Measurements from ENCODE around the gene BIRC3.
"Not testable (repeated sequence)": the region's sequence is repeated elsewhere in the genome, so short reads cannot be mapped to it uniquely, and the experiment has no call there.

Gene BIRC3

DNA sequence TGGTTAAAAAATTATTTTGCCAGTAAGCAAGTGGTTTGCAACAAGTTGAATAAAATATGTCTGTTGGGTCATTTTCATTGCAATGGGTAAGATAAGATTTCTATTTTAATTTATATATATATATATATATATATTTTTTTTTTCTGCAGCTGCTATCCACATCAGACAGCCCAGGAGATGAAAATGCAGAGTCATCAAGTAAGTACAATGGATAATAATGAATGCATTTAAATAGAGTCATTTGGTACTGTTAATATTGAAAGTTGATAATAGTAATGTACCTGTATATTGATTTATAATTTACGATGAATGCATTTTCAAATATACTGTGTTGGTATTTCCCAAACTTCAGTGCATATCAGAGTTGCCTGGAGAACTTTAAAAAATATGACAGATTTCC, 11.5 kb downstream of the BIRC3 start:
- Histone ChIP-seq H3K4me1 (no peaks in the 10 kb centered on the region), H3K9ac (no peak overlapping the region), H3K36me3 (peaks cover 0 to 60% (median 0%) of the 10 kb centered on the region in 11 experiments; a peak in 4 of 22 replicates), H3K9me3 (replicated peaks in 1 of 11) (no peaks in the 10 kb centered on the region), H3K27ac (no peak overlapping the region), H3K27me3 (no peaks in the 10 kb centered on the region), H3K4me2 (no peak overlapping the region), H3K4me3 (no peak overlapping the region), H4K20me1 (no peaks in the 10 kb centered on the region)
- TF ChIP-seq Cebpa-rat (IDR thresholded peaks at IDR 0.05), result no peak

DNA sequence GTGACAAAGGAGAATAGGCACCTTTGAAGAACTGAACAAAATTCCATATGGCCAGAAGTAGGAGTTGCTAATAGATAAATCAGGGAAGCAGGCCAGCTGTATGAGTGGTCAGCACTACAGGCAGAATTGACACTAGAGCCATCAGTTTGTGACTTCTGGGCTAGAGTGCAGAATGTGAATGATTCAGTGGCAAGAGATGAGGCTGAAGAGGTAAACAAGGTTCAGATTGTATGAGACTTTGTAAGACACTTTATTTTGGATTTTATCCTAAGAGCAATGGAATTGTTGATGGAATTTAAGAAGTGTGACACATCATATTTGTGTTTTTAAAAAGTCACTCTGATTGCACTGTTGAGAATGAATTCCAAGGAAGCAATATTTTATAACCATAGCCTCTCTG, 12.9 kb downstream of the BIRC3 start:
- H3K27ac ChIP-seq, result no peak overlapping the region
- H3K9me3 ChIP-seq (replicated peaks in 1 of 11), result no peaks in the 10 kb centered on the region
- no peak for TF ChIP-seq Cebpa-rat (IDR thresholded peaks at IDR 0.05)
- H3K4me1 ChIP-seq, result no peaks in the 10 kb centered on the region
- no peaks in the 10 kb centered on the region for H4K20me1 ChIP-seq
- H3K4me2 ChIP-seq, result no peak overlapping the region
- H3K9ac ChIP-seq, result no peak overlapping the region
- H3K4me3 ChIP-seq, result no peak overlapping the region
- H3K36me3 ChIP-seq, result peaks cover 0 to 60% (median 0%) of the 10 kb centered on the region in 11 experiments; a peak in 4 of 22 replicates
- no peaks in the 10 kb centered on the region for H3K27me3 ChIP-seq

DNA sequence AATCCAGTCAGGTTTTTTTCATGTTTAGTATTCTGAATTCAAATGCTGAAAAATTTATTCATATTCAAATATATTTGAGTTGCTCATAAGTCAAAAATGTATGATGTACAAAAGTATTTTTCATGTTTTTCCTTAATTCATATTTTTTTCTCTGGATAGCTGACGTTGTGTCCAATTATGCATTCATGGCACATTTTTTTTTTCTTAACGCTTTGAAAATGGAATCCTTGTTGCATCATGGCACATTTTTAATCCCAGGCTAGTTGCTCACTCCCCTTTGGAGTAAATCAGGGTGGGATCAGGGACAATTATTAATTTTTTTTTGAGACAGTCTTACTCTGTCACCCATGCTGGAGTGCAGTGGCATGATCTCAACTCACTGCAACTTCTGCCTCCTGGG, 14.1 kb downstream of the BIRC3 start:
- Histone ChIP-seq H3K27me3 (no peaks in the 10 kb centered on the region), H3K4me1 (no peaks in the 10 kb centered on the region), H3K9ac (no peak overlapping the region), H3K36me3 (peaks cover 0 to 60% (median 0%) of the 10 kb centered on the region in 11 experiments; a peak in 4 of 22 replicates), H3K27ac (no peak overlapping the region), H3K9me3 (replicated peaks in 1 of 11) (no peaks in the 10 kb centered on the region), H4K20me1 (no peaks in the 10 kb centered on the region), H3K4me2 (no peak overlapping the region), H3K4me3 (no peak overlapping the region)
- no peak for TF ChIP-seq Cebpa-rat (IDR thresholded peaks at IDR 0.05)

DNA sequence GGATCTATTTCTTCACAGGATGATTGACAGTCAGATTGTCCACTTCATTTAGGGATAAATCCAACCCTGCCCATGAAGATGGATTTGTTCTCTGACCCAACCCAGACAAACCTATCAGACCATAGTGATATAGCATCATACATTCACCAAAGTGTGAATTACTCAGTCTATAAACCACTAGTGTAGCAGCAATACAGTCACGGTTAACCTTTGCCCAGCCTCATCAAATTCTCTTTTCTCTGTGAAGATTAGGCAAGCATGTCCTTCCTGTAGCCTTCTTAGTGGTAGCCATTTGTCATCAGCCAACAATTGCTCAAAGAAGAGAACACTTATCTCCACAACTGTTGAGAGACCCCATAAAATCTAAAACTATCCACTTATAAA, 15.3 kb downstream of the BIRC3 start:
- H3K4me1 ChIP-seq, result no peaks in the 10 kb centered on the region
- H3K9me3 ChIP-seq (replicated peaks in 1 of 11), result no peaks in the 10 kb centered on the region
- H3K27ac ChIP-seq, result no peak overlapping the region
- no peak overlapping the region for H3K9ac ChIP-seq
- no peak overlapping the region for H3K4me2 ChIP-seq
- no peak overlapping the region for H3K4me3 ChIP-seq
- no peaks in the 10 kb centered on the region for H4K20me1 ChIP-seq
- peaks cover 0 to 58% (median 0%) of the 10 kb centered on the region in 11 experiments; a peak in 4 of 22 replicates for H3K36me3 ChIP-seq
- H3K27me3 ChIP-seq, result no peaks in the 10 kb centered on the region
- TF ChIP-seq Cebpa-rat (IDR thresholded peaks at IDR 0.05), result no peak

DNA sequence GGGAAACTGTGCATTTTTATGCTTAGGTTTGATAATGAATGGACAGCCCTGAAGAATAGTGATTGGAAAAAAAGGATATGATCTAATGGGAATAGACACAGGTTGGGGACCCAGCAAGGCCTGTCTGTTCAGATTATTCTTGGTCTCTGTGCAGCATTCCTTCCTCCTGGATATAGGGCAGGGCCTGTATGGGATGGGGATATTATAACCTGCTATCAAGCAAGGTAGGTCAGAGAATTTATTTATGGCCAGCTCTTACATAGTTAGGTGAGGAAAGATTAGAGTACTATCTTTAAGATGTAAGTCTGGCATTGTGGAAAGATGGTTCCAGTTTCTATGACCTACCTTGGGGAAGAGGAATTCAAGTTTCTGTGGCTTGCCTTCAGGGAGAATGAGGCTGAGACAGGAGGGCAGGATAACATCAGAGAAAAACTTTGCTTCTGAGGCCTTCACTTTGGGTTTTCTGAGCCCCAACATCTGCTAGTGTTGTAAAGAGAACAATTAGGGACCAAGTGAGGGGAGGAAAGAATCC, 21.3 kb downstream of the BIRC3 start:
- no peak overlapping the region for H3K27ac ChIP-seq
- no peak for TF ChIP-seq Cebpa-rat (IDR thresholded peaks at IDR 0.05)

DNA sequence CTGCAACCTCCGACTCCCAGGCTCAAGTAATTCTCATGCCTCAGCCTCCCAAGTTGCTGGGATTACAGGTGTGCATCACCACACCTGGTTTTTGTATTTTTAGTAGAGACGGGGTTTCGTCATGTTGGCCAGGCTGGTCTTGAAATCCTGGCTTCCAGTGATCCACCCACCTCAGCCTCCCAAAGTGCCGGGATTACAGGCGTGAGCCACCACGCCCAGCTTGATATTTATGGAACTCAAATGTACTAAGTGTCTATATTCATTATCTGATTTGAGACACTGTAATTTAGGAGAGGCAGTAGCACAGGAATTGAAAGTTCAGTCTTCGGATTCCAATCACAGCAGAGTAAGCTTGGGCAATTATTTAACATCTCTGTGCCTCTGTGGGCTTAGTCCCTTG, 24.0 kb downstream of the BIRC3 start:
- H3K9me3 ChIP-seq (replicated peaks in 1 of 11); H3K4me3 ChIP-seq; H4K20me1 ChIP-seq; H3K27ac ChIP-seq; H3K27me3 ChIP-seq; H3K4me2 ChIP-seq; H3K9ac ChIP-seq: not testable (repeated sequence)
- peaks cover 0 to 13% (median 0%) of the 10 kb centered on the region in 11 experiments; a peak in 2 of 22 replicates for H3K36me3 ChIP-seq
- H3K4me1 ChIP-seq, result peaks cover 10 to 28% (median 19%) of the 10 kb centered on the region in 10 experiments

More for the DNA sequence above, 21.3 kb downstream of the BIRC3 start:
- peaks cover 0 to under 1% (median 0%) of the 10 kb centered on the region in 10 experiments; a peak in 2 of 20 replicates for H3K4me1 ChIP-seq
- H3K27me3 ChIP-seq, result no peaks in the 10 kb centered on the region
- H3K4me3 ChIP-seq, result no peak overlapping the region
- peaks cover 0 to 16% (median 0%) of the 10 kb centered on the region in 11 experiments; a peak in 2 of 22 replicates for H3K36me3 ChIP-seq
- H3K4me2 ChIP-seq, result no peak overlapping the region
- H3K9ac ChIP-seq, result no peak overlapping the region
- H4K20me1 ChIP-seq, result no peaks in the 10 kb centered on the region
- no peaks in the 10 kb centered on the region for H3K9me3 ChIP-seq (replicated peaks in 1 of 11)

DNA sequence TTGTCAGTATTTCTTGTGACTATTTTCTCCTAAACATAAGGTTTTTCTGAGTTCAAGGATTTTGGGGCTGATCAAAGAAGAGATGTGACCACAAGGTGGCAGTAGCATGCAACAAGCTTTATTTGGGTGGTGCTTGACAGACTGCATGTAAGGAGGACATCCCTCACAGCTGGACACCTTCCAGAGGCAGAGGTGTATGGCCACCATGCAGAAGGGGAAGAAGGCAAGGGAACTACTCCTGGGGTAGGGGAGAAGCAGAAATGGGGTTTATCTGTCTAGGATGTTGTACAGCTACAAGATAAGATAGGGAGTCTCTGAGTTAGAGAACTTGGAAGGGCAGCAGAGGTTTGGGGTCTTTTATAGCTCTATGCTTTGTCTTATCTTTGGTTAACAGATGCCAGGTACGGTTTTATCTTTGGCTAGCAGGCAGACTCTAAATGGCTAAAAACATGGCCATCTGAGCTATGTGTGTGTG, 24.6 kb downstream of the BIRC3 start:
- Histone ChIP-seq H3K4me1 (peaks cover 12 to 28% (median 20%) of the 10 kb centered on the region in 10 experiments), H3K4me3 (no peak overlapping the region), H3K9ac (no peak overlapping the region), H4K20me1 (no peaks in the 10 kb centered on the region), H3K27ac (no peak overlapping the region), H3K36me3 (peaks cover 0 to 11% (median 0%) of the 10 kb centered on the region in 11 experiments; a peak in 2 of 22 replicates), H3K4me2 (no peak overlapping the region), H3K9me3 (replicated peaks in 1 of 11) (no peaks in the 10 kb centered on the region), H3K27me3 (no peaks in the 10 kb centered on the region)
- no peak for TF ChIP-seq Cebpa-rat (IDR thresholded peaks at IDR 0.05)

DNA sequence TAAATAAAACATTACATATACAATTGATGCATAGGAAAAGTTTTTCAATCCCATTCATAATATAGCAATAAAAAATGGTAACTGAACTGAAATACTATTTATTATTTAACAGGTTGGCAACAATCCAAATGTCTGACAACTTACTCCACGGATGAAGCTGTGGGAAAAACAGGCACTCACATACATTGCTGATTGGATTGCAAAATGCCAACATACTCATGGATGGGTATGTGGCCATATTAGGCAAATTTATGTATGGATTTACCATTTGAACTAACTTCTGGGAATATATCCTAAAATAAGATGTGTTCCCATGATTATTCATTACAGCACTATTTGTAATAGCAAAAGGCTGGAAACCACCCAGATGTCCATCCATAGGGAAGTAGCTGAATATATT, 26.5 kb downstream of the BIRC3 start:
- no peaks in the 10 kb centered on the region for H3K36me3 ChIP-seq
- no peaks in the 10 kb centered on the region for H3K9me3 ChIP-seq (replicated peaks in 1 of 11)
- H3K4me2 ChIP-seq, result peak overlapping the region in 5 of 11 experiments; percentile 3 to 86 (median 29); a peak in 5 of 22 replicates
- peaks cover 15 to 32% (median 26%) of the 10 kb centered on the region in 10 experiments for H3K4me1 ChIP-seq
- H4K20me1 ChIP-seq, result peaks cover 0 to 8% (median 0%) of the 10 kb centered on the region in 11 experiments; a peak in 2 of 22 replicates
- no peak overlapping the region for H3K4me3 ChIP-seq
- no peak overlapping the region for H3K9ac ChIP-seq
- no peak overlapping the region for H3K27ac ChIP-seq
- H3K27me3 ChIP-seq, result no peaks in the 10 kb centered on the region
- TF ChIP-seq Cebpa-rat (IDR thresholded peaks at IDR 0.05), result no peak

DNA sequence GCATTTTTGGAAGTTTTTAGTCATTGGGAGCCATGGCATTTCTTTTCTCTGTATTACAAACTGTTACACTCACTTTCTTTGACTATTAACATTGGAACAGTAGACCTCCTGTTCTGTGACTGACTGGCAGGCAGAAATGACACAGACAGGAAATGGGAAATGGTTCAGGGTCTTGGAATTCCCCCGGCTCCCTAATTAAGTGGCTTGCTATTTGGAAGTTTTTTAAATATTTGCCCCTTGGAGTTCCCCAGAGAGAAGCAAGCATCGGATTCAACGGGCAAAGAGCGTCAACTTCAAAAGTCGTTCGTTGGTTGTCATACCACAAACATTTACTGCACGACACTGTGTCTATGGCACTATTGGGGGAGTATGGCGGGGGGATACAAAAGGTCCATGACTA, 28.6 kb downstream of the BIRC3 start:
- Histone ChIP-seq H4K20me1 (peaks cover 0 to 22% (median 0%) of the 10 kb centered on the region in 11 experiments; a peak in 4 of 22 replicates), H3K4me2 (peak overlapping the region; percentile 70 to 87 (median 83)), H3K9ac (peak overlapping the region; percentile 89 to 97 (median 95); a peak in 18 of 22 replicates), H3K27me3 (no peaks in the 10 kb centered on the region), H3K36me3 (peaks cover 9 to 16% (median 13%) of the 10 kb centered on the region in 11 experiments; a peak in 17 of 22 replicates), H3K4me3 (peak overlapping the region; percentile 70 to 85 (median 76)), H3K4me1 (peaks cover 18 to 48% (median 35%) of the 10 kb centered on the region in 10 experiments), H3K27ac (peak overlapping the region; percentile 91 to 98 (median 94); a peak in 20 of 22 replicates), H3K9me3 (replicated peaks in 1 of 11) (no peaks in the 10 kb centered on the region)
- TF ChIP-seq Cebpa-rat (IDR thresholded peaks at IDR 0.05), result no peak

DNA sequence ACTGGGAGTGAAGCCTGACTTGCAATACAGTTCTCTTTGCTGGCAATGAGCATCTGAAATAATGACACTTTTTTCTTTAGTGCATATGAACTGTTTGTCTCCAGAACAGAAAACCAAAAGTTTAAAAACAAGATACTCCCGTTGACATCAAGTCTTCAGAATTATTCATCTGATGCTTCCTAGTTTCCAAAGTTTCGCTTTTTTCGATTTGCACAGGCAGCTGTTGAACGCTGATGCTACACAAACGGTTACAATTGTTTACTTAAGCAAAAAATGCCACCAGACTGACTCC, 29.1 kb downstream of the BIRC3 start:
- Histone ChIP-seq H3K9ac (peak overlapping the region; percentile 89 to 97 (median 95)), H3K36me3 (peaks cover 13 to 21% (median 17%) of the 10 kb centered on the region in 11 experiments; a peak in 20 of 22 replicates), H3K27me3 (no peaks in the 10 kb centered on the region), H3K4me3 (peak overlapping the region; percentile 70 to 85 (median 76)), H3K4me2 (peak overlapping the region; percentile 70 to 87 (median 83)), H3K9me3 (replicated peaks in 1 of 11) (no peaks in the 10 kb centered on the region), H3K4me1 (peaks cover 18 to 48% (median 35%) of the 10 kb centered on the region in 10 experiments), H4K20me1 (peaks cover 0 to 22% (median 0%) of the 10 kb centered on the region in 11 experiments; a peak in 4 of 22 replicates), H3K27ac (peak overlapping the region; percentile 91 to 98 (median 94))
- no peak for TF ChIP-seq Cebpa-rat (IDR thresholded peaks at IDR 0.05)
